Measurements from ENCODE around the gene MAP3K5. TPM values are rescaled to one million over a fixed set of nuclear protein-coding genes. Genes with fewer than 3 reads are reported as not detected.

MAP3K5 gene
- total RNA-seq, 4 donors from 2014 or later, result 19.4 to 36.1 (median 21.1) TPM

GRCh38 chr6:136786658-136787057 is 5.6 kb downstream of the MAP3K5 start:
- H3K27ac ChIP-seq, result no peak overlapping the region
- H3K36me3 ChIP-seq, result no peaks in the 10 kb centered on the region
- no peaks in the 10 kb centered on the region for H3K9me3 ChIP-seq
- no peak for DNase-seq (ENCODE audit: low spot score in 2 of 2)
- H3K27me3 ChIP-seq, result no peaks in the 10 kb centered on the region
- H3K4me1 ChIP-seq, result peaks cover 68% of the 10 kb centered on the region
- H3K4me3 ChIP-seq, result no peak overlapping the region
- TF ChIP-seq POLR2A (IDR thresholded peaks at IDR 0.05), result no peak
- TF ChIP-seq POLR2AphosphoS5 (IDR thresholded peaks at IDR 0.05), result no peak
- no peak for TF ChIP-seq EP300 (IDR thresholded peaks at IDR 0.05)
- TF ChIP-seq CTCF (IDR thresholded peaks at IDR 0.05), result no peak
- WGBS, result 93% methylated on average over 6 of the region's 6 CpGs

GRCh38 chr6:136784910-136785746 is 7.1 kb downstream of the MAP3K5 start:
- WGBS, result 77% methylated on average over 10 of the region's 10 CpGs
- no peaks in the 10 kb centered on the region for H3K36me3 ChIP-seq
- H3K27ac ChIP-seq, result peak overlapping the region; percentile 3
- no peaks in the 10 kb centered on the region for H3K9me3 ChIP-seq
- no peaks in the 10 kb centered on the region for H3K27me3 ChIP-seq
- H3K4me1 ChIP-seq, result peaks cover 59% of the 10 kb centered on the region
- DNase-seq (ENCODE audit: low spot score in 2 of 2), result no peak
- TF ChIP-seq CTCF (IDR thresholded peaks at IDR 0.05) (no peak), EP300 (IDR thresholded peaks at IDR 0.05) (no peak), POLR2A (IDR thresholded peaks at IDR 0.05) (no peak), POLR2AphosphoS5 (IDR thresholded peaks at IDR 0.05) (no peak)
- no peak overlapping the region for H3K4me3 ChIP-seq

- peaks cover 56% of the 10 kb centered on the region for H3K4me1 ChIP-seq
- no peaks in the 10 kb centered on the region for H3K9me3 ChIP-seq
- no peak for DNase-seq (ENCODE audit: low spot score in 2 of 2)
- no peaks in the 10 kb centered on the region for H3K36me3 ChIP-seq
- WGBS, result 86% methylated on average over 8 of the region's 8 CpGs
- H3K27ac ChIP-seq, result no peak overlapping the region
- H3K27me3 ChIP-seq, result no peaks in the 10 kb centered on the region
- no peak overlapping the region for H3K4me3 ChIP-seq
- TF ChIP-seq EP300 (IDR thresholded peaks at IDR 0.05), result no peak
- no peak for TF ChIP-seq POLR2A (IDR thresholded peaks at IDR 0.05)
- no peak for TF ChIP-seq CTCF (IDR thresholded peaks at IDR 0.05)
Observed at GRCh38 chr6:136784271-136784664, 8.0 kb downstream of the MAP3K5 start.

- H3K4me1 ChIP-seq, result peaks cover 51% of the 10 kb centered on the region
- H3K27ac ChIP-seq, result no peak overlapping the region
- no peaks in the 10 kb centered on the region for H3K36me3 ChIP-seq
- TF ChIP-seq EP300 (IDR thresholded peaks at IDR 0.05) (no peak), POLR2AphosphoS5 (IDR thresholded peaks at IDR 0.05) (no peak), CTCF (IDR thresholded peaks at IDR 0.05) (no peak), POLR2A (IDR thresholded peaks at IDR 0.05) (no peak)
- no peak overlapping the region for H3K4me3 ChIP-seq
- H3K27me3 ChIP-seq, result no peaks in the 10 kb centered on the region
- H3K9me3 ChIP-seq, result no peaks in the 10 kb centered on the region
- WGBS, result 80% methylated on average over 7 of the region's 9 CpGs
- DNase-seq (ENCODE audit: low spot score in 2 of 2), result no peak
Observed at GRCh38 chr6:136783495-136784270, 8.6 kb downstream of the MAP3K5 start.

GRCh38 chr6:136783021-136783420 is 9.3 kb downstream of the MAP3K5 start:
- Histone ChIP-seq H3K4me3 (no peak overlapping the region), H3K9me3 (no peaks in the 10 kb centered on the region), H3K27me3 (no peaks in the 10 kb centered on the region), H3K4me1 (peaks cover 44% of the 10 kb centered on the region), H3K36me3 (no peaks in the 10 kb centered on the region), H3K27ac (peak overlapping the region; percentile 31)
- TF ChIP-seq POLR2A (IDR thresholded peaks at IDR 0.05) (no peak), EP300 (IDR thresholded peaks at IDR 0.05) (no peak), CTCF (IDR thresholded peaks at IDR 0.05) (no peak), POLR2AphosphoS5 (IDR thresholded peaks at IDR 0.05) (no peak)
- WGBS, result 75% methylated on average over 6 of the region's 6 CpGs
- no peak for DNase-seq (ENCODE audit: low spot score in 2 of 2)

All from suprapubic skin (tissue), 4 donors.